C4-2B (cell line): ENCODE results near the gene AFF1.

ENCODE experiments used
- ZFX ChIP-seq: fragments of 450-650 bp; IDR thresholded peaks from 2 replicates; pipeline ENCODE4 v1.6.1; 2017
- TF ChIP-seq, protein P1 (sequence below): fragments of 450-650 bp; conservative IDR thresholded peaks from 2 replicates; pipeline ENCODE4 v1.5.1; 2017; ENCODE audit warnings: mild to moderate bottlenecking

DNA sequence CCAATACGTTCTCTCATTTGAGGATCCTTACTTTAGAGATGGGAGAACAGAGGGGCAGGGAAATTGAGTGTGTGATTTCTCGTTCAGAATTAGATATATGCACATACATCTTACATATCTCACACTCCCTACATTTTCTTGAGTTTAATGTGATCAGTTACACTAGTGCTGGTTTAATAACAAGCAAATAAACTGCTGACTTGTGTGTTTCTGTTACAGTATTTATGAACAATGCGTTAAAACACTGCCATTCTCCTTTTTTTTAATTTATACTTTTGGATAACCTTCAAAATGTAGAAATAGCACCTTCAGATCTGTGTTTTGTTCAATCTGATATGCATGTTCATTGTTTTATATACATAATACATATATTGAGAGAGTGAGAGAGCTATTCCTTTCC is 155.5 kb downstream of the AFF1 start:
- TF ChIP-seq, protein P1, sequence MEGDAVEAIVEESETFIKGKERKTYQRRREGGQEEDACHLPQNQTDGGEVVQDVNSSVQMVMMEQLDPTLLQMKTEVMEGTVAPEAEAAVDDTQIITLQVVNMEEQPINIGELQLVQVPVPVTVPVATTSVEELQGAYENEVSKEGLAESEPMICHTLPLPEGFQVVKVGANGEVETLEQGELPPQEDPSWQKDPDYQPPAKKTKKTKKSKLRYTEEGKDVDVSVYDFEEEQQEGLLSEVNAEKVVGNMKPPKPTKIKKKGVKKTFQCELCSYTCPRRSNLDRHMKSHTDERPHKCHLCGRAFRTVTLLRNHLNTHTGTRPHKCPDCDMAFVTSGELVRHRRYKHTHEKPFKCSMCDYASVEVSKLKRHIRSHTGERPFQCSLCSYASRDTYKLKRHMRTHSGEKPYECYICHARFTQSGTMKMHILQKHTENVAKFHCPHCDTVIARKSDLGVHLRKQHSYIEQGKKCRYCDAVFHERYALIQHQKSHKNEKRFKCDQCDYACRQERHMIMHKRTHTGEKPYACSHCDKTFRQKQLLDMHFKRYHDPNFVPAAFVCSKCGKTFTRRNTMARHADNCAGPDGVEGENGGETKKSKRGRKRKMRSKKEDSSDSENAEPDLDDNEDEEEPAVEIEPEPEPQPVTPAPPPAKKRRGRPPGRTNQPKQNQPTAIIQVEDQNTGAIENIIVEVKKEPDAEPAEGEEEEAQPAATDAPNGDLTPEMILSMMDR: no peak
- no peak for TF ChIP-seq ZFX
